Tibial artery (tissue), 4 donors: ENCODE measurements around the gene CMSS1.
"Not testable (repeated sequence)": the region's sequence is repeated elsewhere in the genome, so short reads cannot be mapped to it uniquely, and the experiment has no call there.

ENCODE experiments used
- DNase-seq, 2 donors: peaks; one replicate each; pipeline ENCODE4 v3.0.0-alpha.2; 2019
- H3K27ac ChIP-seq, 2 donors: fragments of 200-600 bp; sonication (generic) in 1 of 2; 1 replicate in 1 of 2; 2 replicates in 1 of 2; pipeline ENCODE4 v1.5.1; 2018 to 2019; ENCODE audit warnings: mild to moderate bottlenecking in 1 of 2
- H3K27me3 ChIP-seq, 2 donors: fragments of 200-600 bp; sonication (generic) in 1 of 2; one replicate each; pipeline versions ENCODE4 v1.5.1 to v1.6.0; 2016 to 2019
- H3K36me3 ChIP-seq, 3 donors: fragments of 200-600 bp; sonication (generic) in 2 of 3; one replicate each; pipeline ENCODE4 v1.5.1; 2016 to 2019; ENCODE audit warnings: mild to moderate bottlenecking in 2 of 3
- H3K4me1 ChIP-seq, 4 donors: fragments of 200-600 bp; sonication (generic) in 2 of 4; 1 replicate in 3 of 4; 2 replicates in 1 of 4; pipeline ENCODE4 v1.5.1; 2016 to 2019
- H3K4me3 ChIP-seq, 2 donors: fragments of 200-600 bp; sonication (generic) in 1 of 2; 1 replicate in 1 of 2; 2 replicates in 1 of 2; pipeline ENCODE4 v1.5.1; 2018 to 2019; ENCODE audit warnings: mild to moderate bottlenecking in 2 of 2
- H3K9me3 ChIP-seq, 3 donors: fragments of 200-600 bp; sonication (generic) in 1 of 3; one replicate each; pipeline ENCODE4 v1.5.1; 2016 to 2019
- CTCF ChIP-seq, 2 experiments: fragments of 200-600 bp in 1 of 2; fragments of 450-650 bp in 1 of 2; IDR thresholded peaks; one replicate each; pipeline ENCODE4 v1.5.1; 2017 to 2019; ENCODE audit warnings: antibody characterized with exemption in 2 of 2, mild to moderate bottlenecking in 1 of 2, moderate library complexity in 1 of 2
- intact Hi-C: fragments of 100-400 bp; cut with DNase I; formaldehyde crosslinking; loops from one replicate; pipeline ENCODE4 v1.15.0; 2023; ENCODE audit warnings: low total_unique reads

CMSS1 gene

GRCh38 chr3:100087198-100087597, 269.5 kb downstream of the CMSS1 start:
- H3K9me3 ChIP-seq = no peaks in the 10 kb centered on the region
- H3K27ac ChIP-seq = peak overlapping the region; percentile 62 to 68
- intact Hi-C loops = no loop called here
- H3K4me3 ChIP-seq = no peak overlapping the region
- peaks cover 0 to 68% (median 15%) of the 10 kb centered on the region in 4 donors for H3K4me1 ChIP-seq
- no peak for TF ChIP-seq CTCF (IDR thresholded peaks at IDR 0.05)
- DNase-seq = no peak
- no peaks in the 10 kb centered on the region for H3K27me3 ChIP-seq
- H3K36me3 ChIP-seq = no peaks in the 10 kb centered on the region

GRCh38 chr3:100088735-100089368, 271.2 kb downstream of the CMSS1 start:
- intact Hi-C loops = no loop called here
- no peak for TF ChIP-seq CTCF (IDR thresholded peaks at IDR 0.05)
- DNase-seq = no peak
- Histone ChIP-seq H3K4me3 (no peak overlapping the region), H3K4me1 (peaks cover 0 to 64% (median 15%) of the 10 kb centered on the region in 4 donors), H3K36me3 (no peaks in the 10 kb centered on the region), H3K27me3 (no peaks in the 10 kb centered on the region), H3K9me3 (no peaks in the 10 kb centered on the region), H3K27ac (peak overlapping the region; percentile 24 to 62)

- Histone ChIP-seq H3K9me3 (no peaks in the 10 kb centered on the region), H3K4me1 (peaks cover 0 to 65% (median 15%) of the 10 kb centered on the region in 4 donors), H3K27me3 (no peaks in the 10 kb centered on the region), H3K36me3 (no peaks in the 10 kb centered on the region), H3K27ac (peak overlapping the region in 1 of 2 donors; percentile 62), H3K4me3 (no peak overlapping the region)
- DNase-seq = no peak
- TF ChIP-seq CTCF (IDR thresholded peaks at IDR 0.05) = peak in 1 of 2 experiments; percentile 33
- intact Hi-C loops = no loop called here
These were observed 272.4 kb downstream of the CMSS1 start for GRCh38 chr3:100089812-100090668.

GRCh38 chr3:100090669-100091005, 273.0 kb downstream of the CMSS1 start:
- Histone ChIP-seq H3K27me3 (no peaks in the 10 kb centered on the region), H3K27ac (no peak overlapping the region), H3K9me3 (no peaks in the 10 kb centered on the region), H3K36me3 (no peaks in the 10 kb centered on the region), H3K4me3 (no peak overlapping the region), H3K4me1 (peaks cover 0 to 60% (median 15%) of the 10 kb centered on the region in 4 donors)
- no peak for TF ChIP-seq CTCF (IDR thresholded peaks at IDR 0.05)
- intact Hi-C loops = no loop called here
- DNase-seq = no peak

- H3K36me3 ChIP-seq = no peaks in the 10 kb centered on the region
- no peak overlapping the region for H3K4me3 ChIP-seq
- no peak for TF ChIP-seq CTCF (IDR thresholded peaks at IDR 0.05)
- intact Hi-C loops = no loop called here
- no peak overlapping the region for H3K27ac ChIP-seq
- H3K9me3 ChIP-seq = no peaks in the 10 kb centered on the region
- H3K27me3 ChIP-seq = no peaks in the 10 kb centered on the region
- no peak for DNase-seq
- H3K4me1 ChIP-seq = peaks cover 0 to 54% (median 22%) of the 10 kb centered on the region in 4 donors
These were observed 276.2 kb downstream of the CMSS1 start for GRCh38 chr3:100093831-100094230.

- H3K27ac ChIP-seq = peak overlapping the region; percentile 43 to 62
- DNase-seq, H3K27me3 ChIP-seq, intact Hi-C loops, H3K36me3 ChIP-seq, H3K9me3 ChIP-seq, H3K4me3 ChIP-seq: not testable (repeated sequence)
- peaks cover 0 to 51% (median 22%) of the 10 kb centered on the region in 4 donors for H3K4me1 ChIP-seq
These were observed 278.6 kb downstream of the CMSS1 start for GRCh38 chr3:100096286-100096685.
